NCI-H187 (cell line): ENCODE data around the gene RABGAP1L.
"Not testable (repeated sequence)": the region's sequence is repeated elsewhere in the genome, so short reads cannot be mapped to it uniquely, and the experiment has no call there.

Experiments used
- DNase-seq, 2 experiments: peaks; one replicate each; lab custom pipeline; 2025; lab: John Stamatoyannopoulos, UW

The RABGAP1L gene

DNA sequence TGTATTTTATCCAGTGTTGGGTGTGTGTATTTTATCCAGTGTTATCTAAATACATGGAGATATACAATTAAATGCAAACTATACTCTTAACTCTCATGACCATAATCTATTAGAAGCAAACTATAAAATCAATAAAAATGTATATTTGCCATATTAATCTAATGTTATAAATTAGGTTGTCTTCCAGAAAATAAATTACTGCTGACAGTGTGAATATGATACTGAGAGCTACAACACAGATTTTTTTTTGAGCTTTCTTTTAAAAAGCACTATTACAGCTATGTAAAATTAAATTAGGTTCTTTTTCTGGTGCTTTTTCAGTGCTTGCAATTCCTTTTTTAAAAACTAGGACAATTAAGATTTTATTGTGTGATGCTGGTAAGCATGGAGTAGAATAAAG, 269.4 kb downstream of the RABGAP1L start:
- no peak for DNase-seq

DNA sequence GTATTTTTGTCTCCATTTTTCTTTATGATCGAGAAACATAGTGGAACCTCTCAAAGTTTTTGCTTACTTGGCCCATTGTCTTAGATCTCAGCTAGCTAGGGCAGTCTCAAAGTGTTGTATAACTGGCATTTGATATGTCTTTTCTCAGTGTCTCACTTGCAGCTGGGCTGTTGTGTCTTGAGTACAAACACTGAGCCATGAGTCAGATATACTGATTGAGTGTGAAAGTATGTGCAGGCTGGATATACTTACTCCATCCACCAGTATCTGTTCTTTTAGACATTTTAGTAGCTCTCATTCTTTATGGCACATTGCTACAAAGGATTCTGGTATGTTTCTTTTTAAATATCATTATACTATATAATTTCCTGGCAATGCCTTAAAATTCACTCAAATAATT, 274.1 kb downstream of the RABGAP1L start:
- no peak for DNase-seq

- DNase-seq = no peak
These were observed 286.0 kb downstream of the RABGAP1L start for GRCh38 chr1:174445351-174445750.

DNA sequence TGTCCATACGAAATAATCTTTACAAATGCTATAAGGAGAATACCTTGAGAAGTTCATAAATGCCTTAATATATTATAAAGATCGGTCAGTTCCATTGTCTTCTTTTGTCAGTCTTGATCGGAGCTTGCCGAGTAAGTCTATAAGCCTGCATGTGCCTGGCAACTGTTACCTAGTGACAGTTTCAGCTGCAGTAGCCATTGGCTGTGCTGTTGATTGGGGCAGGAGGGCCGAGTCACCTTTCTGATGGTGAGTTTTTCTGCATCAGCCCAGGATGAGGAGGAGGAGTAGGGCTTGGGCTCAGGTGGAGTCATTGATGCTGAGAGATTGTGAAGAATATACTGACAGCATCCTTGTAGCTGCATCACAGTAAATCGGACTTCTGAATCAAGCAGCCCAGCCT, 286.5 kb downstream of the RABGAP1L start:
- DNase-seq = no peak

DNA sequence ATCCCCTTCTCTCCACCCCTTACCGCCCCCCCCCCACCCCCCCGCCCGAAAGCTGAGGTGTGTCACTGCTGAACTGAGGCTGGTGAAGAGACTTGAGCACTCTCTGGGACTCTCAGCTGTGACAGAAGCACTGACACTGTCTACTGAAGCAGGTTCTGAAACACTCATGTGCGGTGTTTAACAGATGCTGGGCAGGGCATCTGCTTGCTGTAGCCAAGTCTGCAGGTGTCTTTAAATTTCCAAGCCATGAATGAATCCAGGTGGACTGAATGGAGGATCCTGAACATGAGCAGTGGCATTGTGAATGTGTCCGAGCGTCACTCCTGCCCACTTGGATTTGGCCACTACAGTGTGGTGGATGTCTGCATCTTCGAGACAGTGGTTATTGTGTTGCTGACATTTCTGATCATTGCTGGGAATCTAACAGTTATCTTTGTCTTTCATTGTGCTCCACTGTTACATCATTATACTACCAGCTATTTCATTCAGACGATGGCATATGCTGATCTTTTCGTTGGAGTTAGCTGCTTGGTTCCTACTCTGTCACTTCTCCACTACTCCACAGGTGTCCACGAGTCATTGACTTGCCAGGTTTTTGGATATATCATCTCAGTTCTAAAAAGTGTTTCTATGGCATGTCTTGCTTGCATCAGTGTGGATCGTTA, 288.7 kb downstream of the RABGAP1L start, which contains the start of gene GPR52:
Gene GPR52 (plus strand): TSS at position 99 of the 665 bp plus-strand sequence. CDS start 148 bp downstream, at position 247.
- no peak for DNase-seq

GRCh38 chr1:174448531-174448883, 289.2 kb downstream of the RABGAP1L start:
- DNase-seq = no peak

DNA sequence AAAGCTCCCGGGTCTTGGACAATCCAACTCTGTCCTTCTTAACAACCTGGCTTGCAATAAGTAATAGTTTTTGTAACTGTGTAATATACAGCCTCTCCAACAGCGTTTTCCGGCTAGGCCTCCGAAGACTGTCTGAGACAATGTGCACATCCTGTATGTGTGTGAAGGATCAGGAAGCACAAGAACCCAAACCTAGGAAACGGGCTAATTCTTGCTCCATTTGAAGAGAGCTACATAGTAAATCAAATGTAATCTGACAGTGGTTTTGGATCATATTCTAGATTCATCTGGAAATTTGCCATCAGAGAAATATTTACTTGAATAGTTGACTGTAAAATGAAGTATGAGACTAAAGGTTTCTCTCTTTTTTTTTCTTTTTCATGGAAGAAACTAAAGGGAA, 289.7 kb downstream of the RABGAP1L start:
- DNase-seq = no peak

DNA sequence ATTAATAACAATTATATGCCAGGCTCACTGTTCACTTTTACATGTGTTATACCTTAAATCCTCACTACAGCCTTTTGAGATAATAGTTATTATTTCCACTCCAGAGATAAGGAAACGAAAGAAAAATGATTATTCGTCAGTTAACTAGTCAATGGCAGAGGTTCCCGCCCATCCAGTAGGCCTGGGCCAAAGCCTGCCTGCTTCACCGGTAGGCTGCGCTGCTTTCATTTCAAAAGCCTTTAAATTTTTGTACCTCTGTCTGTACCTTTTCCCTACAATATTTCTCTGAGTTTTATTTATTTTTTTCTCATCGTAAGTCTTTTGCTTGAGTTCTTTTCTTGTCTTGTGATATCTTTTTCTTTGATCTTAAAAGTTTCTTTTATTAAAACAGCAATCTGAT, 292.1 kb downstream of the RABGAP1L start:
- no peak for DNase-seq

- no peak for DNase-seq
These were observed 306.5 kb downstream of the RABGAP1L start for GRCh38 chr1:174465855-174466254.

GRCh38 chr1:174466607-174467006, 307.3 kb downstream of the RABGAP1L start:
- no peak for DNase-seq

GRCh38 chr1:174469052-174469451, 309.7 kb downstream of the RABGAP1L start:
- no peak for DNase-seq

DNA sequence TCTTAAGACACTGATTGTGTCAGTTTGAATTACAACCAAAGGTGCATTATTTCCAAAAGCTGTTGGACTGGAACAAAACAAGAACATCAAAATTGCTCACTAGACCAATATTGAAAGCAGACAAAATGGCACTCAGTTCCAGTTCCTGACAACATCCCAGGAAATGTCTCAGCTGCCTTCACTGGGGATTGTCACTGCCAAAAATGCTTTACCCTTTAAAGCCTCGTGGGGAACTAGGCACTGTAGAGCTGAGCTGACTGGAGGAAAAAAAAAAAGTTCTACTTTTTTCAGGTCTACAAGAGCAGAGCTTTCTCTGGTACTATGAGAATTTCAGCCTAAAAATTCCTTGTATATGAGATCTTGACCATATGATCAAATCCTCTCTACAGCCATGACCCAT, 310.4 kb downstream of the RABGAP1L start:
- no peak for DNase-seq

DNA sequence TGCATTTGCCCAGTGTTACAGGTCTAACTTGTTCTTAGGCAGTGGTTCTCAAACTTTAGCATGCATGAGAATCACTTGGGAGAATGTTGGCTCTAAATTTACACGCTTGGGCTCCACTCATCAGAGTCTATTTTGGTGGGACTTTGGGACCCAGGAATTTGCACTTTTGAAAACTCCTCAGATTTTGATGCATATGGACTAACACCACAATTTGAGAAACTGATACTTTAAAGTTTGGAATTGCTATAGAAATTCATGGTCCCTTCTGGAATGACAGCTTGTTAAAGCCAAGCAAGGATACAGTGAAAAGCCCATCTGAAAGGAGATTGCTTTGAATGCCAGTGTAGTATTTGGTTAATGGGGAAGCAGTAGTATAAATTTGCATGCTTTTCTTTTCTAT, 320.0 kb downstream of the RABGAP1L start:
- no peak for DNase-seq

- no peak for DNase-seq
These were observed 321.0 kb downstream of the RABGAP1L start for GRCh38 chr1:174480324-174480723.

- no peak for DNase-seq
These were observed 332.3 kb downstream of the RABGAP1L start for GRCh38 chr1:174491606-174492005.

DNA sequence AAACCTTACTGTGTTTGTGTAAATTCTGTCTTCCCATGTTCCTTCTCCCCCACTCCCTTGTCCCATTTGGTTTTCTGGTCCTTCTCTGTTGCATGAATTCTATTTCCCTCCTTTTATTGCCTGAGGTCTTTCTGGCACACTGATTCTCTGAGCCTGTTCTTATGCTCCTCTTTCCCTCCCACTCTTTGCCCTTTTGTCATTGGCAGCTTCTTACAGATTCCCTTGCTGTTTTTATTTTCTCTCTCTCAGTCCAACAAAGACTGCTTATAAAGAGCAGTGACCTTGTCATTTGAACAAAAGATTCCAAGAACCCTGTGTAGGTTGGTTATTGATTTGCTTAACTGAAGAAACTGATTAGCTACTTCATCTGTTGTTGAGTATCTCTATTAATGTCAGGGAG, 338.2 kb downstream of the RABGAP1L start:
- DNase-seq = no peak

DNA sequence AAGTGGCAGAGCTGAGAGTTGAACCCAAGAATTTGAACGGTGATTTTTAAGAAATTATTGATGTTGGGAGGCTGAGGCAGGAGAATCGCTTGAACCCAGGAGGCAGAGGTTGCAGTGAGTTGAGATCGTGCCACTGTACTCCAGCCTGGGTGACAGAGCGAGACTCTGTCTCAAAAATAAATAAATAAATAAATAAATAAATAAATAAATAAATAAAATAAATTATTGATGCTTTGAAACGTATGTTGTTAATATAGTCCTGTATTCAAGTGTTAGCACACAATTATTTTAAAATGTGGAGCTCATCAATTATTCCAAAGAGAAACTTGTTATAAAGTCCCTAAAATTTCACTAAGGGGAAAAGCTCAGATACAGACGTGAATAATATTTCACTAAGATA, 357.4 kb downstream of the RABGAP1L start:
- not testable (repeated sequence) for DNase-seq

DNA sequence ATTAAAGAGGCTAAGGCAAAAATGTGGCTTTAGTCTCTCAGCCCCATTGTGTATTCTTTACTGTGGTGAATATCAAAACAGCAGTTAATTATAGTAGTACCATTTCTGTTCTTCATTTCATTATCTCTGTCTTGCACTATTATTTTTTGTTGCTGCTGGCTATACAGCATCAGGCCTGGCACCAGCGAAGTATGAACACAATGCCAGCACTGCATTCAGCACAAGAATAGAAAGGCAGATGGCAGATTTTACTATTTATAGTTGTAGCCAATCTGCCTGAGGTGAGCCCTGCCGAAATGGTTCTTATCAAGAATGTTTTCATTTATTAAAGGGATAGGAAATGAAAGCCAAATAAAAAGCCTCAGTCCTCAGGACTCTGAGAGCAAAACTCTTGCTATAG, 360.5 kb downstream of the RABGAP1L start:
- no peak for DNase-seq

DNA sequence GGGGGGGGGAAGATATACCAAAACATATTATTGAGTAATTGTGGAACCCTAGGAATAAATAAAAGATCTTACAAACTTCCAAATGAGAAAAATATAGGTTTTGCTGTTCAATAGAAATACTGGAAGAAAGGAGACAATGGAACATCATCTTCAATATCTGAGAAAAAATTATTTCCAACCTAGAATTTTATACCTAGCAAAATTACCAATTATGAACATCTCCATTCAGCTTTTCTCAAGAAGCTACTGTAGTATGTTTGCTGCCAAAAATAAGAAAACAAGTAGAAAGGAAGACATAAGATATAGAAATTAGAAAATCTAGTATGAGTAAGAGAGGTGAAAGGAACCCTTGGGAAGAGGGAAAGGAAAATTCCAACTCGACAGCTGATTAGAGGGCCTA, 372.4 kb downstream of the RABGAP1L start:
- no peak for DNase-seq

DNA sequence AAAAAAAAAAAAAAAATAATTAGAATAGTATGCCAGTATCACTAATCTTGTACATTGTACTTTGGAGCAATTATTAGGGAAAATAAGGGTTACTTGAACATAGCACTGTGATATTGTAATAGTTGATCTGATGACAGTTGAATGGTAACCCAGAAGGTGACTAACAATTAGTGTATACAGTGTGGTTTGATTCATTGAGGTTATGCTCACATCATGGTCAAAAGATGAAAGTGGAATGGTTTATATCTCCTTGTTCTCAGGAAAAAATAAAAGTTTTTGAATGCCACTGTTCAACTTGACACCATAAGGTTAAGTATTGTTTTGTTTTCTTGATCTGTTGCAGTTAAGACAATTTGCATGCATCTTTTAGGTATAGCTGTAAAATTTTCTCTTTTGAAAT, 375.5 kb downstream of the RABGAP1L start:
- no peak for DNase-seq

- no peak for DNase-seq
These were observed 375.9 kb downstream of the RABGAP1L start for GRCh38 chr1:174535207-174535606.

DNA sequence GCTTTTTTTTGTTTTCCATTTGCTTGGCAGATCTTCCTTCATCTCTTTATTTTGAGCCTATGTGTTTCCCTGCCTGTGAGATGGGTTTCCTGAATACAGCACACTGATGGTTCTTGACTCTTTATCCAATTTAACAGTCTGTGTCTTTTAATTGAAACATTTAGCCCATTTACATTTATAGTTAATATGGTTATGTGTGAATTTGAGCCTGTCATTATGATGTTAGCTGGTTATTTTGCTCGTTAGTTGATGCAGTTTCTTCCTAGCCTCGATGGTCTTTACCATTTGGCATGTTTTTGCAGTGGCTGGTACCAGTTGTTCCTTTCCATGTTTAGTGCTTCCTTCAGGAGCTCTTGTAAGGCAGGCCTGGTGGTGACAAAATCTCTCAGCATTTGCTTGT, 384.1 kb downstream of the RABGAP1L start:
- not testable (repeated sequence) for DNase-seq

GRCh38 chr1:174550296-174550695, 391.0 kb downstream of the RABGAP1L start:
- no peak for DNase-seq

DNA sequence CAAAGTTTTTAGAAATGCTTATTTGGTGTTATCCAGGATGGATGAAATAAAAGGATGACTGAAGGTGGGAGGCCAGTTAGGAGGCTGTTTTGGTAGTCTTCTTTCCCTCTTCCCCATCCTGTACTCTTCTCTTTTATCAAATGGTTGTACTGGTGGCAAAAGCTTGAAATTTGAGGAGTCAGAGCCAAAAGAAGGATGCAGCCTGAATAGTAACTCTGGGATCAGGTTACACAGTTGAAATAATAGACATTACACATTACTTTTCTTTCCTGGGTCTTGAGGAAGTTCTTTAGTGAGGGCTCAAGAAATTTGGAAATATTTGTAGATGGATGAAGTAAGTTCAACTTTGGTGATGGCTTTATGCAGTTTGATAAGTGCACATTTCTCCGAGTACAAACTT, 397.1 kb downstream of the RABGAP1L start:
- DNase-seq = no peak

GRCh38 chr1:174568551-174568950, 409.2 kb downstream of the RABGAP1L start:
- no peak for DNase-seq
